Skeletal muscle cell (primary cell): ENCODE measurements around the gene HS6ST1.

Source experiments
- DNase-seq: peaks from one replicate; pipeline ENCODE4 v3.0.0-alpha.2; 2010; ENCODE audit warnings: low read depth
- H3K4me3 ChIP-seq: 2 replicates; pipeline ENCODE4 v1.5.1; 2011; ENCODE audit warnings: low read depth, mild to moderate bottlenecking, control low read depth, low read length, moderate library complexity

Gene HS6ST1

DNA sequence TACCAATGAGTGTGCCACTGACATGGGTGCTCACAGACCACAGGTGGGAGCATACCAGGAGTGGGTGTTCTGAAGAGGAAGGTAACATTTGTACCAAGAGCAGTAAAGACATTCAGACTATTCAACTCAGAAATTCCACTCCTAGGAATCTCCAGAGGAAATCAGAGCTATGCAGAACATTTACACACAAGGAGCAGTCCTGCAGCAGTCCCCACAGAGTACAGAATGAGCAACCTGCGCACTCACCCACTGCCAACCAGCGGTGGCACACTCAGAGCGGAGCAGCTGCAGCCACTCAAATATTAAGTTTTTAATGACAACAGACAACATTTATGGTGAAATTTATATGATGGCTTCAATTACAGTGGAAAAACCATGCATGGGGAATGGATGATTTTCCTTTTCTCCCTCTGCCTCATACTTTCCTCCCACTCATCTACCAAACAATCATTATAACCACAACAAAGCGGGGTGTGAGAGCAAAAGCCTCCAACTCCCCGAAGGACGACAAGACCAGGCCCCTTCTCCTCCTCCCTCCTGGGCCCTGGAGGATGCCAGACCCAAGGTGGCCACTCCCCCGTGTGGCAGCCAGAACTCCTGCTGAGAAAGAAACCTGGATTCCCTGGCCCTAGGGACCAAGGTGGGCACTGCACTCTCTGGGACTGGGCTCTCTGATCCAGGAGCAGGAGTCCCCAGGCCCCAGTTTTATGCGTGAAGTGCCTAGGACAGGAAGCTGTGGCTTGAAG, 5.4 kb downstream of the HS6ST1 start:
- no peak for DNase-seq
- no peak overlapping the region for H3K4me3 ChIP-seq

DNA sequence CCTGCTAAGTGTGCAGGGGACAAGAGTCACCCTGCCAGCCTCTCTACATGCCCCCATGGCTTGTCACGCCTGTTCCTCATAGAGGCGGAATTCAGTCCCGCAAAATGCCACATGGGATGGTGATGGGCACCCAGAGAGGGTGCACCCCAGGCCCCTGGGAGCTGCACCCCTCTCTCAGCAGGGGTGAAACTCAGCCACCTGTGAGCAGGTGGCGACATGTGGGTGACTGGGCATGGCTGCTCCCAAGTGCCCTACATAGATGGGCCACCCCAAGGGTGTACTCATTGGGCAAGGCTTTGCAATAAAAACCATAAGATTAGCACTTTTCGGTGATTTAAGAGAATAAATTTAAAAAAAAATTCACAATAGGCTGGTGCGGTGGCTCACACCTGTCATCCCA, 6.3 kb downstream of the HS6ST1 start:
- DNase-seq: no peak
- no peak overlapping the region for H3K4me3 ChIP-seq

DNA sequence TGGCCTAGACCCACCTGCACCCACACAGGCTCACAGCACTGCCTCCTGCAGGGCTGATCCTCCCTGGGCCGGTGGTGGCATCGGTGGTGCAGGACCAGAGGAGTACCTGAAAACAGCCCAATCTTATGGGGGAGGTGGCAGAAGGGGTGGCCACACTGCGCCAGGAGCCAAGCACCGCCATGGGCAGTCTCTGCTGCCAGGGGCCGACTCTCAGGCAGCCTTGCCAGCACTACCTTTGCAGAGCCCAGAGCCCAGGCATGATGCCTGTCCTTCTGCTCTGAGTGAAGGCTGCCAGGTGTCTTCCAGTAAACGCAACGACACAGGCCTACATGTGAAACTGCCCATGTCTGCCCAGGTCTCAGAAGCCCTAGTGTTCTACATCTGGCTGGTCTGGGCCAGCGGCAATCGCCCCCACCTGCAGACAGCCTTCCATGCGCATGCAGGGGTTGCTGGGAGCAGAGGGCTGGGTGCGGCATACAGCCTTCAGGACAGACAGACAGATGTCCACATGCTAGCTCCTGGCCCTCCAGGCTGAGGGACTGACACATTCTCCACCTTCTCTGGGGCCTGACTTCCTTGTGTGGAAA, 6.8 kb downstream of the HS6ST1 start:
- DNase-seq: no peak
- H3K4me3 ChIP-seq: no peak overlapping the region

DNA sequence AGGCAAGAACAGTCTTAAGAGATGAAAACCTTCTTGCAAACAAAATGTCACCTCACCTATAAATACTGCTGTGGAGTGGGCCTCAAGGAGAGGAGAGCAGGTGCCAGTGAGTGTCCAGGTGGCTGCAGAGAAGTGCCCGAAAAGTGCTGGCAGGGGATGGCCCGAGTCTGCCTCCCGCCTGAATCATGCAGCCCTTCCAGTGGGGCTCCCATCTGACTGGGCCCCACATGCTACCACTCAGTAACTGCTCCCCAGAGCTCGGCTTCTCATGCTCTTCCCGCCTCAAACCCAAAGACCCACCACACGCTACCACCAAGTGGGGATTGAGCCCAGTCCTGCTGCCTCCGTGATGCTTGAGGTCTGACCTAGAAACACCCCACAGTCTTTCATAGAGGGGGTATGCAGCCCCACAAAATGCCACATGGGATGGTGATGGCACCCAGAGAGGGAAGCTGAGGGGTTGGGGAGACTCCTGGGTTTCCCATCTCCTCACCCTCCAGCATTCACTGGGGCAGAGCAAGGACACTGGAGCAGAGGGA, 7.4 kb downstream of the HS6ST1 start:
- H3K4me3 ChIP-seq: no peak overlapping the region
- DNase-seq: no peak

DNA sequence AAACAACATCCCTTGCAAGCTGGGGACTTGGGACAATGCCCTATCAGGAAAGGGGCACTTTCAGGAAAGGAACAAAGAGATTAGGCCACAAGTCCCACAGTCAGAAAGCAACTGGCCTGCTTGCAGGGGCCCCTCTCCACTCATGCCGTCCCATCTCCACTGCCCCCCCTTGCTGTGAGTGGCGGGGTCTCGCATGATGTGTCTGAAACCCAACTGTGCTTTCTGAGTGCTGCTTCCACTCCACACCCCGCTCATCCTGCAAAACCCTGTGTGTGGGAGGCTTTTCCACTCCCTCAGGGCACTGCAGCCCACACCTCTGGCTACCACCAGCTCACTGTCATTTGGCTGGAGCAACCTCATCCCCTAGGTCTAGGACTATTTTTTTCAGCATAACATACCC, 7.9 kb downstream of the HS6ST1 start:
- no peak overlapping the region for H3K4me3 ChIP-seq
- no peak for DNase-seq

DNA sequence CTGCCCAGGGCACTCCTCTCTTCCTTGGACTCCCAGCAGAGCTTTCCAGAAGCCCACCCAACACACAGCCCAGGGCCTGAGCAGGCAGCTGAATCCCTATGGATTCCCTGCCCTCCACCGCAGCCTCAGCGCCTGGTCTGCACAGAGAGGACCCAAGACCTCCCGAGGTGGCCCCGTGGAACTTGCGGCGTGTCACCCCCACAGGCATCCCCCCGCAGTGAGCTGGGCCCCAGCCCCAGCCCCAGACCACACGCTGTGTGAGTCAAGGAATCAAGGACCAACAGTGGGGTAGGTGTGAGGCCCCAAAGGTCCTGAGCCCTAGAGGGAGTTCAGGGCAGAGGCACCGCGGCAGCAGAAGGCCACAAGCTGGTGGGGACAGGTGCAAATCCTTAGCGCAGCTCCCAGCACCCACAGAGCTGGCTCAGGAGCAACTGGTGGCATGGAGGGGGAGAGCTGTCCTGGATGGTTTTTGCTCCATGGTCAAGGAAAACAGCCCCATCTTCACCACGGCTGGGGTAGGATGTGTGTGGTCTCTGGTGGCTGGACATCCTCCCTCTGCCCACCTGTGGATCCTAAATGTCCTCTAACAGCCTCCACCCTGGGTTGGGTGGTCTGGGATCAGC, 8.5 kb downstream of the HS6ST1 start:
- no peak for DNase-seq
- no peak overlapping the region for H3K4me3 ChIP-seq

DNA sequence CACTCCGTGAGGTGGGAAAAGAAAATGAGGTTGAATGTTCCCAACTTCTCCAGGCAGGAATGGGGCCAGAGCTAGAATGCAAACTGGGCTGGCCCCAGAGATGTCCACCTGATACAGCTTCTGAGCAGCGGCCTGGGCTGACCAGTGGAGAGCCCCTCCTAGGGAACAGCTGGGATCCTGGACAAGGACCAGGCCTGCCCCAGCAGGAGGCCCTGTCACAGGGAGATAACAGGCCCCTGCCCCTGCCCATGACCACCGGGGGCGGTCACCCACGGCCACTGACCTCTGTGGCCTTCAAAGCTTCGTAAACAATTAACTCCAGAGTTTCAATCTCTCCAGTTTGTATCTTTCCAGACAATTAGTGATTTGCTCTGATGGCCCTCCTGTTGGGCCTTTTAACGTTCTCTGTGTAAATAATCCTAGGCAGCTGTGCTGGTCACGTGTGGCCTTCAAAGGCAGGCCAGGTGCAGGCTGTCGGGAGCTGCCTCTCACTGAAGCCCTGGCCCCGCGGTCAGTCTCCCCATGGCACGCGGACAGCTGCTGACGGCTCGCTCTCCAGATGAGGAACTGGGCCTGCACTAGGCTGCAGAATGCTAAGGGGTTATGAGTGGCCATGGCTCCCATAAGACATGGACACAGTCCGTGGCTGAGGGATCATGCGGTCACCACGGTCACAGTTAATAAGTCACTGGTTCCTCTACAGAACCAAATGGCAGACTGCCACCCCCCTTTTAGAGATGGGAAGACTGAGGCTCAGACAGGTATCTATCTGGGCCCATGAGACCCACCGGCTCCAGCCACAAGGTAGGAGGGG, 9.2 kb downstream of the HS6ST1 start:
- DNase-seq: no peak
- no peak overlapping the region for H3K4me3 ChIP-seq

DNA sequence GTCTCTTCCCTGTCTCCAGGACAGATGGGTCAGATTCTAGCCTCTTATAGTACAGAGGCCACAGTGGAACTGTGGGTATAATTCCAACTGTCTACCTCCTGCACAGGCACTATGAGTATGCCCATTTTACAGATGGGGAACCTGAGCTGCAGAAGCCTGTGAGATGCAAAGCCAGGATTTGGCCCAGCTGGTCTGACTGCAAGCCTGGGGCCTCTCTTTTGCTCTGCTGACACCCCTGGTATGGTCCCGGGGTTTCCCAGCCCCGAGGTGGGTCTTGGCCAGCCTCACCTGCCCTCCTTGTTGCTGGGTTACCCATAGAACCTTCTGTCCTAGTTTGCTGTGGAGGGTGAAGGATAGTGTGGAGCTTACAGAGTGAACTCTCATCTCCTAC, 9.8 kb downstream of the HS6ST1 start:
- no peak overlapping the region for H3K4me3 ChIP-seq
- no peak for DNase-seq

DNA sequence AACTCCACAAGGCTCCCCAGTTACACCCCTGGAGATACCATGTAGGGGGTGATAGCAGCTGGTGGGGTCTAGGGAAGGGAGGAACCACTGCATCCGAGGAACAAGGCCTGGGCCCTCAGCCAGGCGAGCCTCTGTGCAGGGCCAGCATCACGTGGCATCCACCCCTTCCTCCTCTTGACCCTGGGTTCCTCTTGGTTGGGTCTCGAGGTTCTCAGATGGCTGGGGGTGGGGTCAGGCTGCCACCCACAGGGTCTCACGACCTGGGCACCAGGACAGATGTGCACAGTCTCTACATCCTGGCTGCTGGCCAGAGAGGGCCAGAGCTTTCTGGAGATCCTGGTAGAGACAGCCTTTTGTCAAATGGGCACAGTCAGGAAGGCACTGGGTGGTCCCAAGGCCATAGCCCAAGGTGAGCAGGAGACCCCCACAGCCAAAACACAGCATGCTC, 10.4 kb downstream of the HS6ST1 start:
- no peak overlapping the region for H3K4me3 ChIP-seq
- DNase-seq: no peak

DNA sequence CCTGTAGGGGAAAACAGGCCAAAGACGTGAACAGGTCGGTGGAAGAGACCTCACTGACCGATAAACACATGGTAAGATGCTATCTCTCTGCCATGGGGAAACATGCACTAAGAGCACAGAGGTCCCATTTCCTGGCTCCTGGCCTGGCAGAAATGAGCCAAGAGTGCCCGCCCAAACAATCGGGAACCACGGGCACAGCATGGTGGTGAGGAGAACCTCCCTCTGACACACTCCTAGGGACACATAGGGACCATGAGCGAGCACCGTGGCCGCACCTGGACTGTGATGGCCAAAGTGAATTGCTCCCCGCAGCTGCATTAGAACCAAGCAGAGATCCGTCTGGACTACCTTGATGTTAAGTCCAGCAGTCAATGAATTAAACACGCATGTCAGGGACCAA, 11.1 kb downstream of the HS6ST1 start:
- DNase-seq: no peak
- no peak overlapping the region for H3K4me3 ChIP-seq

DNA sequence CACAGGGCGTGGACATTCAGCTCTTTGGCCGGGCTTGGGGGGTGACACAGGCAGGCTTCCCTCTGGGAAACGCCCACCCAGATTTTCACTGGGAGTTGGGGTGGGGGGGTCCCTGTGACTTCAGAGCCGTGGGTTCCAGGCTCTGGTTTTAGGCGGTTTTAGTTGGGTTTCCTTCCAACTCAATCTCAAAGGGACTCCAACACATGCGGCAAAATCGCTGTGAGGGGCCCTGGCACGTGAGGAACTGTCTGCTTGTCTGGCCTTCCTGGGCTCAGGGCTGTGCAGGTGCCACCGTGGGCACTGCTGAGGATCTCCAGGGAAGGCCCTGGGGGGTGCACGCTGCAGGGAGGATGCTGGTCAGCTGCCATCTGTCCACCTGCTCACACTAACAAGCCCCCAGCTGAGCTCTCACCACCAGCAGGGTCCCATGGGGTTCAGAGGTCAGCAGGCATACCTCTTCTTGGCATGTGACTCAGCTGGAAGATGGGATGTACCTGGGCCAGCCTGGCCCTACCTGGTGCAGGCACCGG, 11.7 kb downstream of the HS6ST1 start:
- no peak for DNase-seq

DNA sequence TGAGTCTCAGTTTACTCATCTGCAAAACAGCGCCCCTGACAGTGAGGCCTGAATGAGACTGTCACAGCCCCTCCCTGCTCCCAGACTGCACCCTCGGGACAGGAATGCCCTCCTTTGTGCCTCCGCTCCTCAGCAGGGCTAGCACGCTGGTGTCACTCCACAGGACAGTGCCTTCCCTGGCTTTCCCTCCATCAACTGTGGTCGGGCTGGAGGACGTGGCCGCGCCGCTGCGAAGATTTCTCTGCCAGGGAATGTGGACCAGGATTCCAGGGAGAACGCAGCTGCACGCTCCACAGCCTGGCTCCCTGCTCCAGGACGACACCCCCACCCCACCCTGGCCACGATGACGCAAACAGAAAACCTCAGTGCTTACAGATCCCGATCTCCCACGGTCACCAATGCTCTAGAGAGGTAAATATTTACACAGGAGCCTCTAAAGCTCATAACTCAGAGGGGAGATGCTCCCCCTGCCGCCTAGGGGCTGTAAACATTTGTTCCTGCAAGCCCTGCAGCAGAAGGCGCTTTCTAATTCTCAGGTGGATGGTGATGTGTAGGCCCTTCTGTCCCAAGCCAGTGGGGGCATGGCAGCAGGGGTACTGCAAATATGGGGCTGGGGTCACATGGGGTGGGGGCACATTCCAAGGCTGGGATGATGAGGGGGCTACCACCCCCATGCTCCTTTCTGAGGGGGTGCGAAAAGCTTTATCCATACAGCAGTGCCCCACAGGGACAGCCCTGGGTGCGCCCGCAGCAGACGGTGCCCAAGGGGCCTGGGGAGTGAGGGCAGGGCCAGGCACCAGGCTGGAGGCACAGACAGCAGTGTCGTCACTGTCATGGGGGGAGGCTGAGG, 12.4 kb downstream of the HS6ST1 start:
- H3K4me3 ChIP-seq: no peak overlapping the region
- DNase-seq: peak; percentile 97

More for the DNA sequence above, 11.7 kb downstream of the HS6ST1 start:
- H3K4me3 ChIP-seq: no peak overlapping the region

DNA sequence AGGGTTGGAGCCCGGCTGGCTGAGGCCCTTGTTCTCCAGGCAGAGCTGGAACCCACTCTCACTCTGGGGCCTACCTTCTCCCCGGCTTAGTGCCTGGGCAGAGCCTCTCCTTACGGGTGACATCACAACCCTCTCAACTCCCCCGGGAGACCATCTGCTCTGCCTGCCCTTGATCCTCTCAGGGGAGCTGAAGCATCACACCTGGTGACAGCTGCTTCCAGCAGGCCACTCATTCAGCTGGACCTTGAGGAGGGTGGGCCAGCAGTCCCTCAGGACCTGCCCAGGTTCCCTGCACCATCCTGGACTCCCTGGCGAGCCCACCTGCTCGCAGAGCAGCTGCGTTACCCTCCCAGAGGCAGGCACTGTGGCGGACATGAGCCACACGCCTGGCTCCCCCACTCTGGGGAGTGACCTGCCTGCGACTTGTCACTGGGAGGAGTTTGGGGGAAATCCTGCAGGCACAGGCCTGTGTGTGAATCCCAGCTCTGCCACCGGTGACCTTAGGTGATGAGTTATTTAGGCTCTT, 13.1 kb downstream of the HS6ST1 start:
- H3K4me3 ChIP-seq: no peak overlapping the region
- no peak for DNase-seq

DNA sequence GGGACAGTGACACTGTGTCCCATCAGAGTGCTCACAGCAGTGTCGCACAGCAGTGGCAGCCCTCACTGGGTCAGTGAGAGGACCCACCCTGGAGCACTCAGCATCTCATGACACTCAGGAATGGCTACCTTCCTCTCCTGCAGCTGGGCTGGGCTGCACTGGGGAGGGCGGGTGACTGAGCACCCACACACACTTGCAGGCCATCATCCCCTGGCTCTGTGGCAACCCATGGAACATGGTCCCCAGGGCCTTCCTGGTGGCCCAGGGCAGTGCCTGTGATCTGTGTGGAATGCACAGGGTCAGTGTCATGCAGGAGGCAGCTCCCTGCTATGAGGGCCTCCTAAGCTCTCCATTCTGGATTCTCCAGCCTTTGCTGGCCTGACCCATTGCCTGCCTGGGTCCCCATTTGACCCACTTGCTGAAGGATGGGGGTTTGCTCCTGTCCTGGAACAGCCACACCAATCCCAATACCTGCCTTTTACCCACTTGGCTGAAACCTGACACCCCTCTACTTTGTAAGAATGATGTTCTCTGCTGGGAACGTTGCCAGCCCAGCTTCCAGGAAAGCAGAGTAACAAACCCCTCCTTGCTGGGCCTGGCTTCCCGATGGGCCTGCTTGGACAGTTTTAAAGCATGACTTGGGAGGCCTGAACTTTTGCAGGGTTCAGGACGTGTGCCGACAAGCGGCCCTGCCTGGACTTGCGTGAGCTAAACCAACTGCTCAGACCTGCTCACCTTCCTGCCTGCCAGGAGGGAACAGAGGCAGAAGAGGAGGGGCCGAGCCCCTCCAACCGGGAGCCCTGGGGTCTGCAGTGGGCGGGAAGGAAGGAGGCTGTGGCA, 13.7 kb downstream of the HS6ST1 start:
- peak; percentile 98 for DNase-seq
- no peak overlapping the region for H3K4me3 ChIP-seq

DNA sequence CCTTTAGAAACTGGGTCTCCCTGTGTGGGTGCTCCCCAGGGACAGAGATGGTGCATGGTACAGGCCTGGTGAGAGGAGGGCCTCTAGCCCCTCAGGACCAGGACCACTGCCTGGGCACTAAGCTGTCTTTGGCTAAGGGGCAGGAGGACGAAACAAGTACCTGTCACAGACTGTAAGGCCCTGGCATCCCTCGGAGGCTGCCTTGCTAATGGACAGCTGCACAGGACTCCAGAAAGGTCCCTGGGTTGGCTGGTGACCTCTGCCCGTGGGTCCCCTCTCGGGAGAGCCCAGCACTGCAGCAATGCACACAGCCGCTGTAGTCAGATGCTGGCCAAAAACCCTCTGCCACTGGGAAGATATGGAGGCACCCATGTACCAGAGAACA, 14.3 kb downstream of the HS6ST1 start:
- no peak for DNase-seq
- no peak overlapping the region for H3K4me3 ChIP-seq

DNA sequence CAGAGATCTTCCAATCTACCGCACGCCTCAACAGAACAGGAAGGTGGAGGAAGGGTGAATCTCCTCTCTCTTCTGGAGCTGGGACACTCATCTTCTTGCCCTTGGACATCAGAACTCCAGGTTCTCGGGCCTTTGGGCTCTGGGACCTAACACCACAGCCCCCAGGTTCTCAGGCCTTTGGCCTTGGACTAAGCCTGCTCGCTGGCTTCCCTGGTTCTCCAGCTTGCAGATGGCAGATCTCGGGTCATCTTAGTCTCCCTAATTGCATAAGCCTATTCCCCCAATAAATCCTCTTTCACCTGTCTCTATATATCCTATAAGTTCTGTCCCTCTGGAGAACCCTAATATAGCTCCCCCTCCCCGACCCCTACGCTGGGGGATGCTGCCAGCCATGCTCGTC, 14.8 kb downstream of the HS6ST1 start:
- DNase-seq: no peak
- no peak overlapping the region for H3K4me3 ChIP-seq

DNA sequence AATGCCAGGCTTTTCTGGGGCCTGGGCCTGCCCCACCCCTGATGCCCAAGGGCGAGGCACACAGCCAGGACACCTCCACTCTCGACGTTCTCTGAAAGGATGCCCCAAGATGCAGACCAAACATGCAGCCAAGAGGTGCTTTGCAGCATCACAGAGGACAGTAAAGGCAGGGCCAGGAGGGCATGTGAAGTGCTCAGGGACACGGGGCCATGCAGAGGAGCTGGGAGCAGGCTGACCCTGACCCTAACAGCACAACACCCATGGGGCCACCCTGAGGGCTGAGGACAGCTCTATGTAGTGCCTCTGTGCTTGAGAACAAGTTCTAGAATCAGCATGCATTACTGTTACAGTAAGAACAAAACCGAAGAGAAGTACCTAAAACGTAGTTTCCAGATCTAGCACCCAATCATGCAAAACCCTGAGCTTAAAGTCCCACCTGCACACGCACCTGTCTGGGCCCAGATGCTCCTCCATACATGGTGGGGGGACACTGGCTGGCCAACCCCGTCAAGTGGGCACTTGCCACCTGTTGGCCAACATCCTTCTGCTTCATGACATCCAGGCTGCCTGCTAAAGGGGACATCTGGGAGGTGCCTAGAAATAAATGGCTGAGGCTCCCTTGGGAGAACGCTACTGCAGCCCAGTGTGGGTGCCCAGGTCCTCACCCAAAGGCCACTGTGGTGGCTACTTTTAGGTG, 15.4 kb downstream of the HS6ST1 start:
- no peak for DNase-seq
- no peak overlapping the region for H3K4me3 ChIP-seq
